Measurements from ENCODE around the gene UPK1A.
A peak's percentile ranks its signal among the peaks of the same experiment; 100 is the strongest.
"Not testable (repeated sequence)": the region's sequence is repeated elsewhere in the genome, so short reads cannot be mapped to it uniquely, and the experiment has no call there.

The UPK1A gene

DNA sequence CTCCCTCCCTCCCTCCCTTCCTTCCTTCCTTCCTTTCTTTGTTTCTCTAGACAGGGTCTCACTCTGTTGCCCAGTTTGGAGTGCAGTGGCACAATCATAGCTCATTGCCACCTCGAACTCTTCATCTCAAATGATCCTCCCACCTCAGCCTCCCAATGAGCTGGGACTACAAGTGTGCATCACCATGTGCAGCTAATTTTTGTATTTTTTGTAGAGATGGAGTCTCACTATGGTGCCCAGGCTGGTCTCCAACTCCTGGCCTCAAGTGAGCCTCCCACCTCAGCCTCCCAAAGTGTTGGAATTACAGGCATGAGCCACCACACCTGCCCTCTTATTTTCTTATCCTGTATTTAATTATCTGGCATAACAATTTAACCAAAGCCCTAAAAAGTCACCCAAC lies 4.4 kb downstream of the UPK1A start:
- TF ChIP-seq, protein P1, sequence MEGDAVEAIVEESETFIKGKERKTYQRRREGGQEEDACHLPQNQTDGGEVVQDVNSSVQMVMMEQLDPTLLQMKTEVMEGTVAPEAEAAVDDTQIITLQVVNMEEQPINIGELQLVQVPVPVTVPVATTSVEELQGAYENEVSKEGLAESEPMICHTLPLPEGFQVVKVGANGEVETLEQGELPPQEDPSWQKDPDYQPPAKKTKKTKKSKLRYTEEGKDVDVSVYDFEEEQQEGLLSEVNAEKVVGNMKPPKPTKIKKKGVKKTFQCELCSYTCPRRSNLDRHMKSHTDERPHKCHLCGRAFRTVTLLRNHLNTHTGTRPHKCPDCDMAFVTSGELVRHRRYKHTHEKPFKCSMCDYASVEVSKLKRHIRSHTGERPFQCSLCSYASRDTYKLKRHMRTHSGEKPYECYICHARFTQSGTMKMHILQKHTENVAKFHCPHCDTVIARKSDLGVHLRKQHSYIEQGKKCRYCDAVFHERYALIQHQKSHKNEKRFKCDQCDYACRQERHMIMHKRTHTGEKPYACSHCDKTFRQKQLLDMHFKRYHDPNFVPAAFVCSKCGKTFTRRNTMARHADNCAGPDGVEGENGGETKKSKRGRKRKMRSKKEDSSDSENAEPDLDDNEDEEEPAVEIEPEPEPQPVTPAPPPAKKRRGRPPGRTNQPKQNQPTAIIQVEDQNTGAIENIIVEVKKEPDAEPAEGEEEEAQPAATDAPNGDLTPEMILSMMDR (conservative IDR thresholded peaks at IDR 0.05): no peak

DNA sequence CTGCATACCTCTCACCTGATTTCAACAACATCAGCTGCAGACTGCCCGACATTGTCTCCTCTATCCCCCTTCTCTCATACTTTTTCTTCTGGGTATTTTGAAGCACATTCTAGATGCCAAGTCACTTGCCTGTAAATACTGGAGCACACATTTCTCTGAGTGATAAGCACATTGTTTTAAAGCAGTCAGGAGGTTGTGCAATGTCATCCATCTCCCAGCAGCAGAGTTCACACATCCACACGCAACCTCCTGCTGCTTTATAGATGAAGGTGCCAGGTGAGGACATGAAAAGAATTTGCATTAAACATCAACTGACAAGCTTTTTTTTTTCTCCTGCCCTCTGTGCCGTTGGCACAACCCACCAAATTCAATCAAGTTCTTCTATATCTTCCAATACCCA lies 5.5 kb downstream of the UPK1A start:
- no peak overlapping the region for H3K27ac ChIP-seq
- TF ChIP-seq, protein P1 (conservative IDR thresholded peaks at IDR 0.05): no peak

More for the DNA sequence above, 4.4 kb downstream of the UPK1A start:
- H3K27ac ChIP-seq: no peak overlapping the region

DNA sequence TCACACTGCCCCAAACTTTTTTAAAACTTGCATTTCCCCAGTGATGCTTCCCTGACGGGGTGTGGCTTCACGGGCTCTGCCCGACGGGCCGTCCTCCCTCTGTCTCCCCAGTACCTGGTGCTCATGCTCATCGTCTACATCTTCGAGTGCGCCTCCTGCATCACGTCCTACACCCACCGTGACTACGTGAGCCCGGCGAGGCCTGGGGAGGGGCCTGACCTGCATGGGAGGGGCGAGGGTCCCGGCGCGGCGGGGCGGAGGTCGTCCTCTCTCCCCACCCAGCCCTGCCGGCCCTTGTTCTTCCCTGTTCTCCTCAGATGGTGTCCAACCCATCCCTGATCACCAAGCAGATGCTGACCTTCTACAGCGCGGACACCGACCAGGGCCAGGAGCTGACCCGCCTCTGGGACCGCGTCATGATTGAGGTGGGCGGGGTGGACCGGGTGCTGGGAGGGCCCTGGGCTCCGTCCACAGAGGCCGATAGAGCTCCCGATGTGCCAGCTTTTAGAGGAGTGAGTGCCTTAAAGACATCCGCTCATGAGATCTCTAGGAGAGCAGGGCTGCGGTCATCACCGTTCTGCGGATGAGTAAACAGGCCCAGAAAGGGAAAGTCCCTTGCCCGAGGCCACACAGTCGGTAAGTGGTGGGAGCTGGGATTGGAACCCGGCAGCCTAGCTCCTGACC lies 6.9 kb downstream of the UPK1A start:
- TF ChIP-seq, protein P1 (conservative IDR thresholded peaks at IDR 0.05): no peak
- H3K27ac ChIP-seq: no peak overlapping the region

DNA sequence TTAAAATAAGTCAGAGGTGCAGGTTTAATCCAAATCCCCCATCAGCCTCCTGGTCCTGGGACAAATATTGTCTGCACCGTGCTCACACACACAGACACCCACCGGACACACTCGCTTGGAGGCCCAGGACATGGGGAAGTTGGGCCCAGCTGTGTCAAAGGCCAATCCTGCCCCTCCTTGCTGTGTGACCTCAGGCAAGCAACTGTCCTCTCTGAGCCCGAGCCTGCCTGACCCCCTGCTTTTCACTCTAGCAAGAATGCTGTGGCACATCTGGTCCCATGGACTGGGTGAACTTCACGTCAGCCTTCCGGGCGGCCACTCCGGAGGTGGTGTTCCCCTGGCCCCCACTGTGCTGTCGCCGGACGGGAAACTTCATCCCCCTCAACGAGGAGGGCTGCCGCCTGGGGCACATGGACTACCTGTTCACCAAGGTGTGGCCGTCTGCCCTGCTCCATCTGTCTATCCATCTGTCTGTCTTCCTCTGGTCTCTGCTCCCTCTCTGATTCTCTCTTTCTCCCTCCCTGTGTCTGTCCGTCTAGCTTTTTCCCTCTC lies 9.3 kb downstream of the UPK1A start:
- H3K27ac ChIP-seq: no peak overlapping the region
- TF ChIP-seq, protein P1 (conservative IDR thresholded peaks at IDR 0.05): no peak

DNA sequence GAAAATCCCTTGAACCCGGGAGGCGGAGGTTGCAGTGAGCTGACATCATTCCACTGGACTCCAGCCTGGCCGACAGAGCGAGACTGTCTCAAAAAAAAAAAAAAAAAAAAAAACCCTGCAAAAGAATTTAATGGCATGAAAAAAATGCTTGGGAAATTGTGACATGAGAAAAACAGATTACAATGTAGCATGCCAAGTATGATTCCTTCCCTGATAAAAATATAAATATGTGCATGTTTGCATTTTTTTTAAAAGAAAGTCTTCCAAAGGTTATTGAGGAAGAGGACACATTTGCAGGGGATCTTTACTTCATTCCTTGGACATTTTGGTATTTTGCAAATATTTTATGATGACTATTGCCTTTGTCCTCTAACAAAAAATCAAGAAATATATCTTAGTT lies 23.5 kb downstream of the UPK1A start:
- H3K27ac ChIP-seq: no peak overlapping the region
- TF ChIP-seq, protein P1 (conservative IDR thresholded peaks at IDR 0.05): no peak

DNA sequence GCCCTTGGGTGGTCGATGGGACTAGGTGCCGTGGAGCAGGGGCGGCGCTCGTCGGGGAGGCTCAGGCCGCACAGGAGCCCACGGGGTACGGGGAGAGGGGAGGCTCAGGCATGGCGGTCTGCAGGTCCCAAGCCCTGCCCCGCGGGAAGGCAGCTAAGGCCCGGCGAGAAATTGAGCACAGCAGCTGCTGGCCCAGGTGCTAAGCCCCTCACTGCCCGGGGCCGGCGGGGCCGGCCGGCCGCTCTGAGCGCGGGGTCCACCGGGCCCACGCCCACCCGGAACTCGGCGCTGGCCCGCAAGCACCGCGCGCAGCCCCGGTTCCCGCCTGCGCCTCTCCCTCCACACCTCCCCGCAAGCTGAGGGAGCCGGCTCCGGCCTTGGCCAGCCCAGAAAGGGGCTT lies 24.8 kb downstream of the UPK1A start:
- H3K27ac ChIP-seq: not testable (repeated sequence)

DNA sequence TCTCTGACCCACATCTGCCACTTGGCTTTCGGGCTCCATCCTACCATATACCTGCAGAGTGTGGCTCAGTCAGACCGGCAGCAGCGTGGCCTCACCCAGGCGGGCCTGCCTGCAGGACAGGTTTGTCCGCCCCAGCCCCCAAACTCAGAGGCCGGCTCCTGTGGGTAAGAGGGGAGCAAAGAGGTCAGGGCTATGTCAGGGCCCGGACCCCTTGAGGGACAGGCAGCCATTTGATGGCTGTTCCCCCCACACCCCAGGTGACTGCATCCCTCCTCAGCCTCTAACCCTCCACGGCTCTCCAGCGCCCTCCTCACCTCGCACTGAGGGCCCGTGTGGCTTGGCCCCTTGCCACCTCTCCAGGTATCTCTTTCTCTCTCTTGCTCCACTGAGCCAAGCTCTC lies 25.7 kb downstream of the UPK1A start:
- peak overlapping the region; percentile 60 for H3K27ac ChIP-seq
- TF ChIP-seq, protein P1 (conservative IDR thresholded peaks at IDR 0.05): no peak

DNA sequence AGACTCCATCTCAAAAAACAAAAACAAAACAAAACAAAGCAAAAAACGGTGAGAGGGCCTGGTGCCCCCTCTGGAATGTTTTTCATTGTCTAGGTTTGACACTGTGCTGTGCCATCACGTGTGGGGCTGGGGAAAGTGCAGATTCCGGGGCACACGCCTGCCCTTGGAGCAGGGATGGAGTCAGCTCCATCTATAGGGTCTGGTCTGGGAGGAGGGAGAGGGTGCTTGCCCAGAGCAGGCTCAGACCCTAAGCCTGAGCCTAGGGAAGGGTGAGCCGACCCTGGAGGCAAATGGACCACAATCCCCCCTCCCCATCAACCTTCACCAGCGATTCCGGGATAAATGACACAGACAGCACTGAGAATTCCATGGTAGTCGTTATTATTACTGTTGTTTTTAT lies 27.1 kb downstream of the UPK1A start:
- H3K27ac ChIP-seq: no peak overlapping the region; the same call in 1 of the 2 replicates
- TF ChIP-seq, protein P1 (conservative IDR thresholded peaks at IDR 0.05): no peak

Measured in VCaP (cell line).